Measurements from ENCODE around the gene HOXB7.

The HOXB7 gene

DNA sequence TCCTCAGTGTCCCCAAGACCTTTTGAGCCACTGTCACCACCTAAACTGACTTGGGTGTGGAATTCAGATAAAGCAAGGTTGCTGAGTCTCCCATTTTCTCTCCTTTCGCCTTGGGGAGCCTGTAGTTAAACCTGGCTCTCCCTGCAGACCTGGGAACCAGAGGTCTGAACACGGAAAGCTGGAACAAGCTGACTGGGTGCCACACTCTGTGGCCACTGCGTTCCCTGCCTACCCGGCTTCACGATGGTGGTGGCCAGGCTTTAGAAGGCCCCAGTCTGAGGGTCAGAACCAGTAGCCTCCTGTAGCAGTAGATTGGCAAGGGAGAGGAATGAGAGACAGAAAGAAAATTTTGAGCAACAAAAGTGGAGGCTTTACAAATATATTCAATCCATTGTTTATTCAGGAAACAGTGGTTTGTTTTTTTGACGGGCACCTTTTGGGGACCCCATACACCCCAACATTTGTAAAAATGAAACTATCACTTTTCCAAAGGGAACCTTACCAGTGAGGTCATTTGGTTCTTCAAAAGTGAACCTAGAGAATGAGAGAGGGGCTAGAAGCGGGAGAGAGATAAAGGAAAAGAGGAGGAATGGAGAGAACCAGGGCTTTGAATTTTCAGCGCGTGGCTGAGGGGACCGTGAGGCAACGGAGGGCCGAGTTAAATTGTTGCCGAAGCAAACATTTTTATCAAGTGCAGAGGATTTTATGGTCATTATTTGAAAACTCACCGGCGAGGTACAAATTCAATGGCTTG, 6.1 kb upstream of the HOXB7 start:
- no peak overlapping the region for H3K4me3 ChIP-seq (ENCODE audit: low read depth, low read length)
- DNase-seq (ENCODE audit: low read depth), result no peak

DNA sequence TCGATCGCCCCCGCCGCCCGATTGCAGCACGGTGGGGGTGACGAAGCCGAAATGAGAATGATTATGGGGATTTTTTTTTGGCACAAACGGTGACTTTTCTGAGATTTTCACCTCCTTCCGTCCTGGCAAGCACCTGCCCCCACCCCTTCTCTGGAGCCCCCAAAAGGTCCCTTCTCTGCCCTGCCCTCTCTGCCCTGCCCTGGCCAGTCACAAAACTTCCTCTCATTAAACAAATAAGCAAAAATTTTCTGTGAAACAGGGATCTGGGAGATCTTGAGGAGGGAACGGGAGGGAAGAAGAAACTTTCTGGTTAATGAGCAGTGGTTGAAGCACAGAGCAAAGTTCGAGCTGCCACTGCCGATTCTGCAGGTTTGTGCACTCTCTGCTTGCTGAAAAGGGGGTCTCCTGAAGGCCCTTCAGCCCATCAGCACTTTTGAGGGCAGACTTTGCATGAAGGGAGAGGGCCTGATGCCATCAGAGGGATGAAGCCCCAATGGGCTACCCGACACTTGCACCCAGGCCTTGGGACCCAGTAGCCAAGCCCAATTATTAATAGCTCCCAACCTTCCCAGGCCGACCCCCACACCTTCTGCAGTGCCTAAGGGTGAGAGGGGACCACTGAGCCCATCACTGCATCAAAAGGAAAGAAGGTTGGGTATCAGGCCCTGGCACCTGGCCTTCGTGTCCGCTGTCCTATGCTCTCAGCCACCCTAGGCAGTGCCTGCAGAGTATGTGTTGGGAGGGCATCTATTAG, 5.3 kb upstream of the HOXB7 start:
- TF ChIP-seq, protein P1, sequence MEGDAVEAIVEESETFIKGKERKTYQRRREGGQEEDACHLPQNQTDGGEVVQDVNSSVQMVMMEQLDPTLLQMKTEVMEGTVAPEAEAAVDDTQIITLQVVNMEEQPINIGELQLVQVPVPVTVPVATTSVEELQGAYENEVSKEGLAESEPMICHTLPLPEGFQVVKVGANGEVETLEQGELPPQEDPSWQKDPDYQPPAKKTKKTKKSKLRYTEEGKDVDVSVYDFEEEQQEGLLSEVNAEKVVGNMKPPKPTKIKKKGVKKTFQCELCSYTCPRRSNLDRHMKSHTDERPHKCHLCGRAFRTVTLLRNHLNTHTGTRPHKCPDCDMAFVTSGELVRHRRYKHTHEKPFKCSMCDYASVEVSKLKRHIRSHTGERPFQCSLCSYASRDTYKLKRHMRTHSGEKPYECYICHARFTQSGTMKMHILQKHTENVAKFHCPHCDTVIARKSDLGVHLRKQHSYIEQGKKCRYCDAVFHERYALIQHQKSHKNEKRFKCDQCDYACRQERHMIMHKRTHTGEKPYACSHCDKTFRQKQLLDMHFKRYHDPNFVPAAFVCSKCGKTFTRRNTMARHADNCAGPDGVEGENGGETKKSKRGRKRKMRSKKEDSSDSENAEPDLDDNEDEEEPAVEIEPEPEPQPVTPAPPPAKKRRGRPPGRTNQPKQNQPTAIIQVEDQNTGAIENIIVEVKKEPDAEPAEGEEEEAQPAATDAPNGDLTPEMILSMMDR (IDR thresholded peaks at IDR 0.05; ENCODE audit: insufficient read depth, low read depth, low read length, missing control alignments), result no peak
- no peak overlapping the region for H3K4me3 ChIP-seq (ENCODE audit: low read depth, low read length)
- no peak for DNase-seq (ENCODE audit: low read depth)

More for the DNA sequence above, 6.1 kb upstream of the HOXB7 start:
- TF ChIP-seq, protein P1 (IDR thresholded peaks at IDR 0.05; ENCODE audit: insufficient read depth, low read depth, low read length, missing control alignments), result no peak

DNA sequence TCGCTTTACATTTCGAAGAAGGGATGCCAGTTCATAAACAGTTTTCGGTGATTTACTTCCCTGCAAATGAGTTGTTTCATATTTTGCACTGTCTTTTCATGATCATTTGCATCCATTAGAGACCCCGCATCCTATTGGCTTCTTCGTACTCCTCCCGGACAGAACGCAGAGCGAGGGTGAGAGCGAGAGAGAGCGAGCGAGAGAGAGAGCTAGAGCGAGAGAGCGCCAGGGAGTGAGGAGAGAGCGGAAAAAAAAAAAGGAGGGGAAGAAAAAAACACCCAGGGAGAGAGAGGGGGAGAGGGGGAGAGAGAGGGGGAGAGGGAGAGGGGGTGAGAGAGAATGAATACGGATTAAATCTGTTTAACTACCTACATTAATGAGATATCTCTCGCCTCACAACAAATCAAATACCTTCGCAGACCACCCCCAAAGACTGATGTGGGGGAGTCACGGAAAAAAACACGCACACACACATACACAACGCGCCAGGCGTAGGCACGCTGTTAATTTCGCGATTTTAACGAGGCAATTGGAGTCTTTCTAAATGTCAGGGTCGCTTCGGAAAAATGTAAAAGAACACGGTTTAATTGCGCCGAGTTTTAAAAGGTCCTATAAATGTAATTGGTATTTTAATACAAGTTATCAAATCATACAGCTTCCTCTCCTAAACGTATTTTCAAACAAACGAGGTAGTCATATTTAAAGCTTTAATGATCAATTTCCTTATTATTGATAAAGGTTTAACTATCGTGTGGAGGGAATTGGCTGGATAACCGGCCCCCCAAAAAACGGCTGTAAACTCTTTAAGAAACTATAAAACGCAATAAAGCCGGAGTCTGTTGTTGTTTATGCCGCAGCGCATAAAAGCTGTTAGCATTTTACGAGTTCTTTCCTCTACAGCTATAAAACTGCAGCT, 4.5 kb upstream of the HOXB7 start, which contains the start of gene HOXB8:
TSS of gene HOXB8 (minus strand) at position 246 of the 916 bp plus-strand sequence. CDS start 588 bp downstream, outside the sequence.
- no peak within 1 kb of the TSS for H3K4me3 ChIP-seq (ENCODE audit: low read depth, low read length)
- TF ChIP-seq, protein P1 (IDR thresholded peaks at IDR 0.05; ENCODE audit: insufficient read depth, low read depth, low read length, missing control alignments), result no peak
- no peak for DNase-seq (ENCODE audit: low read depth)

DNA sequence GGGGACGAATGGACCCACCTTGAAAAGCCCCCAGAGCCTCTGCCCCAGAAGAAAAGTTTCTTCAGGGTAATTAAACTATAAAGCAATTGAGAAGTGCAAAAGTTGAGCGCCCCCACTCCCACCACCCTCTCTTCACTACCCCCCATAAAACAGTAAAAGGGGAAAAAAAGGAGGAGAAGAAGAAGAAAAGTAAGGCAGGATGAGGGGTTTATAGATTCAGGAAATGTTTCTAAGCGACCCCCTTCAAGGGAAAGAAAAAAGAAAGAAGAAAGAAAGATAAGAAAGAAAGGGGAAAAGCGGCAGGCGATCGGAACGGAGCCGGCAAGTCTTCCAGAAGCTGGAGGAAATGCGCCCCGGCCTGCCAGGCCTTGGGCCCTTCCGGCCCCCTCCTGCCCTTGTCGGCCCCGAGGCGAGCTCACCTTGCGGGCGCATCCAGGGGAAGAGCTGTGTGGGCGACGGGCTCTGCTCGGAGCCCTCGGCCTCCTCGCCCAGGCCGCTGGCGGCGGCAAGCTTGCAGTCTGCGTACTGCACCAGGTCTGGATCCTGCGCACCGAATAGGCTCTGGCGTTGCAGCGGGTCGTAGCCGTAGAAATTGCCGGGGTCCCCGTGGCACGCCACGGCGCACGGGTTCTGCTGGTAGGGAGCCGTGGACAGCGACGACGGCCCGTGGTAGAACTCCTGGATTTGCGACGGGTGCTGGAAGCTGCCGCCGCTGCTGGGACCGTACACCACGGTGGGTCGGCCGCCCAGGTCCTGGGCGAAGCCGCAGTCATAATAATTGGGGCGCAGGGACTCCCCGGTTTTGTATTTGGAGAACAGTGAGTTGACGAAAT, 3.3 kb upstream of the HOXB7 start:
- no peak for DNase-seq (ENCODE audit: low read depth)
- no peak overlapping the region for H3K4me3 ChIP-seq (ENCODE audit: low read depth, low read length)
- TF ChIP-seq, protein P1 (IDR thresholded peaks at IDR 0.05; ENCODE audit: insufficient read depth, low read depth, low read length, missing control alignments), result no peak

DNA sequence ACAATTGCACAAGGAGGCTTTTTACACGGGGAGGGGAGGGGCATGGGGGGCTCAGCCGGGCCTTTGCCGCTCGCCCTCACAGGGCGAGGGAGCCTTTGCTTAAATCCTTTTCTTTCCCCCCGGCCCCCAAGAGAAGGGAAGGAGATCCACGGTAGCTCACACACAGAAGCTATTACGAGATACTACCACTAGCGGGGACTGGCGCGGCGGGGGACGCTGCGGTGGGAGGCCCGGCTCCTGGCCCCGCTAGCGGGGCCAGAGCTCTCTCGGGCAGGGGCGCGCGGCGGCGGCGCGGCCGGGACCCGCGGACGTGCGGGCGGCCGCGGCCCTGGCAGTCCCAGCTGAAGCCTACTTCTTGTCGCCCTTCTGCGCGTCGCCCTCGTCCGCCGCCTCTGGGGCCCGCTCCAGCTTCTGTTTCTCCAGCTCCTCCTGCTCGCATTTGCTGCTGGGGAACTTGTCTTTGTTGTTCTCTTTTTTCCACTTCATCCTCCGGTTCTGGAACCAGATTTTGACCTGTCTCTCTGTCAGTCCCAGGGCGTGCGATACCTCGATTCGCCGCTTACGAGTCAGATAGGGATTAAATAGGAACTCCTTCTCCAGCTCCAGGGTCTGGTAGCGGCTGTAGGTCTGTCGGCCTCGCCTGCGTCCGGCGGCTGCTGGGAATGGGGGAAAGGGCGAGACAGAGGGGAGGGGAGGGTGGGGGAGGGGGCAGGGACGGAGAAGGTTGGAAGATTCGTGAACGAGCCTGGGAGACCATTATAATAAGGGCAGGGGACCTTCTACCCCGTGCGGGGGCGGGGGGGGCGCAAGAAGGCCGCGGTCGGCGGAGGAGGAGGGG, 2.3 kb upstream of the HOXB7 start:
- peak; percentile 40 for DNase-seq (ENCODE audit: low read depth)
- H3K4me3 ChIP-seq (ENCODE audit: low read depth, low read length), result peak overlapping the region; percentile 38
- TF ChIP-seq, protein P1 (IDR thresholded peaks at IDR 0.05; ENCODE audit: insufficient read depth, low read depth, low read length, missing control alignments), result peak; percentile 20

Data from GM12865 (cell line).